ENCODE measurements around the gene STIM1.

DNA sequence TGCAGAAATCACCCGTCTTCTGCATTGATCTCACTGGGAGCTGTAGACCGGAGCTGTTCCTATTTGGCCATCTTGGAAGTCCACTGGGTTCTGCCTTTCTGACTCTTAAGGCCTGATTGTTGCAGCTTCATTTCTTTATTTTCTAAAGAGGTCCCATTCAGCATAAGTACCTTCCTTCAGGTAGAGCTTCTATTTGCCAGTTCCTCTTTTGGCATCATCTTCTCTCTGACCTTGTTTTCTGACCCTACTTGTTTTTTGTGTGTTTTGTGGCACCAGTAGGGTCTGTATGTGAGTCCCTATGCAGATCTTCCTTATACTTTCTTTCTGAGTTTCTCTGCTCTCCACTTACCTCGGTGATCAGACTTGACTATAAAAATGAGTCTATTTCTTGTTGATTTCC is 161.7 kb downstream of the STIM1 start:
- no peak for TF ChIP-seq SUZ12 (IDR thresholded peaks at IDR 0.05; ENCODE audit: extremely low read depth, insufficient read depth, insufficient read length)
- no peak for TF ChIP-seq YY1 (IDR thresholded peaks at IDR 0.05; ENCODE audit: insufficient read depth, insufficient read length)
